ENCODE results near the gene A1BG. TPM values are rescaled to one million over a fixed set of nuclear protein-coding genes. Genes with fewer than 3 reads are reported as not detected.
"Not testable (repeated sequence)": the region's sequence is repeated elsewhere in the genome, so short reads cannot be mapped to it uniquely, and the experiment has no call there.

A1BG gene
- total RNA-seq, 1 donor from 2014 or later: 7.6 TPM

DNA sequence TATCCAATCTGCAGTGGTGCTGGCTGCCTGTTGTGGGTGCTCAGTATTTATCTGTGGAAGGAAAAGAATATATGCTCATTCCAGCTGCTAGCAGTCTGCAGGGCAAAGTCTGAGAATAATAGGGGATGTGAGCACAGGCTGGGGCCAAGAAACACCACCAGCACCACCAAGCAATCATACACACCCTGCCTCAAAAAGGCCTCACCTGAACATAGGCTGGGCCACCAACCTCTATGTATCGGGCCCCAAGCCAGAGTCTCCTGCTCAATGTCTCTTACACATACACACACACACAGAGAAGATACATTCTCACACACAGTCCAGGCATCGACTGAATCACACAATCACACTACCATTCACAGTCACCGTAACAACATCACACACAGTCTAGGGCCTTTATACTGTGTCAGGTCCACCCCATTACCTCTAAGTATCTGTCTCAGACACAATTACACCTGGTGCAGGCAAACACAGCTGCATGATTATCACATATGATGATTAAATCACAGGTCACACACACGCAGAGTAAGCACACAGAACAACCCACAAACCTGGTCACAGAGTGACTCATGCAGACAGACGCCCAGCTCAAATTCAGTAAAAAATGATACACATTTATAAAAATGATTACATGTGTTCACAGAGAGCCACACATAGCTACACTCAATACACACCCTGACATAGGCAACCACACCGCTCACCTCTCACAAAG lies 27.8 kb downstream of the A1BG start:
- intact Hi-C loops (cut with micrococcal nuclease): loop anchor here (1.0 to 2.0 kb wide), 3 partner anchors 83 to 141 kb away; partner anchors contain the start of genes ZNF132, ZNF324 and ZNF584
- no peak for DNase-seq

DNA sequence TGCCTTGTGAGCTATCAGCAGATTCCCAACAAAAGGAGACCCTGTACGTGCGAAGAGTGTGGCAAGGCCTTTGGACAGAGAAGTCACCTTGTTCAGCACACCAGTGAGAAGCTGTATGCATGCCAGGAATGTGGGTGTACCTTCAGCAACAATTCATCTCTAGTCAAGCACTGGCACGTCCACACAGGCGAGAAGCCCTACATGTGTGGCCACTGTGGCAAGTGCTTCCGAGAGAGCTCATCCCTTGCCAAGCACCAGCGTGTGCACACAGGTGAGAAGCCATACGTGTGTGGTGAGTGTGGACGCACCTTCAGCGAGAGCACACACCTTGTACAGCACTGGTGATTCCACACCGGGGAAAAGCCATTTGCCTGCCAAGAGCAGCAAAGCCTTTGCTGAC lies 34.1 kb downstream of the A1BG start:
- no peaks in the 10 kb centered on the region for H3K27me3 Mint-ChIP-seq
- peaks cover 4% of the 10 kb centered on the region for H3K9me3 Mint-ChIP-seq
- DNase-seq: no peak
- no peak overlapping the region for H3K27ac Mint-ChIP-seq
- H3K4me3 Mint-ChIP-seq: no peak overlapping the region
- H3K36me3 Mint-ChIP-seq (ENCODE audit: low read depth): peaks cover 39% of the 10 kb centered on the region
- H3K4me1 Mint-ChIP-seq: no peaks in the 10 kb centered on the region
- intact Hi-C loops (cut with micrococcal nuclease): no loop called here

More for the DNA sequence above, 27.8 kb downstream of the A1BG start:
- H3K27ac Mint-ChIP-seq: no peak overlapping the region
- H3K9me3 Mint-ChIP-seq: no peaks in the 10 kb centered on the region
- no peaks in the 10 kb centered on the region for H3K27me3 Mint-ChIP-seq
- peaks cover 10% of the 10 kb centered on the region for H3K36me3 Mint-ChIP-seq (ENCODE audit: low read depth)
- H3K4me1 Mint-ChIP-seq: peaks cover 5% of the 10 kb centered on the region
- no peak overlapping the region for H3K4me3 Mint-ChIP-seq

GRCh38 chr19:58318297-58318696 lies 35.0 kb downstream of the A1BG start:
- intact Hi-C loops (cut with micrococcal nuclease): no loop called here
- no peak for DNase-seq
- Mint-ChIP-seq H3K36me3 (ENCODE audit: low read depth) (peaks cover 42% of the 10 kb centered on the region), H3K9me3 (peaks cover 4% of the 10 kb centered on the region), H3K27me3 (no peaks in the 10 kb centered on the region), H3K4me1 (no peaks in the 10 kb centered on the region), H3K4me3 (no peak overlapping the region), H3K27ac (no peak overlapping the region)

- H3K4me1 Mint-ChIP-seq: no peaks in the 10 kb centered on the region
- no peak overlapping the region for H3K4me3 Mint-ChIP-seq
- no peak overlapping the region for H3K27ac Mint-ChIP-seq
- intact Hi-C loops (cut with micrococcal nuclease): no loop called here
- DNase-seq: peak; percentile 72
- H3K36me3 Mint-ChIP-seq (ENCODE audit: low read depth): peaks cover 44% of the 10 kb centered on the region
- no peaks in the 10 kb centered on the region for H3K27me3 Mint-ChIP-seq
- peaks cover 7% of the 10 kb centered on the region for H3K9me3 Mint-ChIP-seq
Measured at GRCh38 chr19:58317476-58318072, 35.7 kb downstream of the A1BG start.

GRCh38 chr19:58315580-58315979 lies 37.7 kb downstream of the A1BG start:
- no peak for DNase-seq
- Mint-ChIP-seq H3K9me3 (peaks cover 14% of the 10 kb centered on the region), H3K27ac (no peak overlapping the region), H3K4me3 (no peak overlapping the region), H3K36me3 (ENCODE audit: low read depth) (peaks cover 59% of the 10 kb centered on the region), H3K27me3 (no peaks in the 10 kb centered on the region), H3K4me1 (peaks cover 2% of the 10 kb centered on the region)
- intact Hi-C loops (cut with micrococcal nuclease): no loop called here

DNA sequence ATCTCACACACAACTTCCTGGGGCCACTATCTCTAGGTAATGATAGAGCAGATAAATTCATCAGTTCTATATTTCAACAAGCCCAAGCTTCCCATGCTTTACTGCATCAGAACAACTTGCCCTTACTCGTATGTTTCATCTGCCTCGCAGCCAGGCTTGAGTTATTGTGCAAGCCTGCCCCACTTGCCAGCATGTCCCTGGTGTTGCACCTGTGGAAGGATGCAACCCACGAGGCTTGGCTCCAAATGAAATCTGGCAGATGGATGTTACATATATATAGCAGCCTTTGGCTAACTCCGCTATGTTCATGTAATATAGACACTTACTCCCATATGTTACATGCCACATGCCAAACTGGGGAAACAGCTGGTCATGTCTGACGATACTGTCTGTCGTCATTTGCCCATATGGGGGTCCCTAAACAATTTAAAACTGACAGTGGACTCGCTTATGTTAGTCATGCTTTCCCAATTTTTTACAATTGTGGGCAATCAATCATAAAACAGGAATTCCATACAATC lies 41.9 kb downstream of the A1BG start:
- Mint-ChIP-seq H3K9me3 (peaks cover 17% of the 10 kb centered on the region), H3K36me3 (ENCODE audit: low read depth) (peaks cover 87% of the 10 kb centered on the region), H3K4me3 (no peak overlapping the region), H3K27ac (no peak overlapping the region), H3K4me1 (peaks cover 20% of the 10 kb centered on the region), H3K27me3 (no peaks in the 10 kb centered on the region)
- no peak for DNase-seq
- intact Hi-C loops (cut with micrococcal nuclease): no loop called here

GRCh38 chr19:58310685-58311084 lies 42.6 kb downstream of the A1BG start:
- H3K4me3 Mint-ChIP-seq; H3K27ac Mint-ChIP-seq; H3K27me3 Mint-ChIP-seq; intact Hi-C loops (cut with micrococcal nuclease): not testable (repeated sequence)
- H3K4me1 Mint-ChIP-seq: peaks cover 26% of the 10 kb centered on the region
- peak; percentile 67 for DNase-seq
- peaks cover 17% of the 10 kb centered on the region for H3K9me3 Mint-ChIP-seq
- peaks cover 89% of the 10 kb centered on the region for H3K36me3 Mint-ChIP-seq (ENCODE audit: low read depth)

GRCh38 chr19:58307736-58308135 lies 45.6 kb downstream of the A1BG start:
- intact Hi-C loops (cut with micrococcal nuclease): loop anchor here (5.0 kb wide), 1 partner anchor 100 kb away; the partner anchor contains the start of gene ZNF584
- H3K4me3 Mint-ChIP-seq: no peak overlapping the region

DNA sequence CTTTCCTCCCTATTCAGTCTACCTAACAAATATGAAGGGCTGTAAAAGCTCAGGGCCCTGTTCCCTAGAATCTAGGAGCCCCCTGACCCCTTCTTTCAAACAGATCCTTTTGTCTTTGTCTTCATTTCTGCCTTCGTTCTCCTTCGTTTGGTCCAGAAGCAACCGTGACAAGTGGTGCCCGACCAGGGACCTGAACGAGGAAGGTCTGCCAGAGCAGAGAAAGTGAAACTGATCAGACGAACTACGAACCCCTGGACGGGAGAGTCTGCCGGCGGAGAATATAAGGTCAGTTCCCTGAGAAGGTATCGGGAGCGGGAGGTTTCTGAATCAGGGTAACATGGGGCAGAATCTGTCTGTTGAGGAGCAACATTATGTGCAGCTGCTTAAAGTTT lies 47.4 kb downstream of the A1BG start:
- H3K9me3 Mint-ChIP-seq: peaks cover 20% of the 10 kb centered on the region
- intact Hi-C loops (cut with micrococcal nuclease): loop anchor here (1.0 to 5.0 kb wide), 10 partner anchors 21 to 1066 kb away; partner anchors contain the start of genes MZF1, ZNF132, ZNF274 and ZNF446
- peak; percentile 71 for DNase-seq
- H3K4me1 Mint-ChIP-seq: peaks cover 35% of the 10 kb centered on the region
- H3K36me3 Mint-ChIP-seq (ENCODE audit: low read depth): peaks cover 86% of the 10 kb centered on the region
- peak overlapping the region; percentile 90 for H3K4me3 Mint-ChIP-seq
- H3K27ac Mint-ChIP-seq: peak overlapping the region; percentile 96
- H3K27me3 Mint-ChIP-seq: no peaks in the 10 kb centered on the region

More at GRCh38 chr19:58307736-58308135, 45.6 kb downstream of the A1BG start:
- Mint-ChIP-seq H3K4me1 (peaks cover 37% of the 10 kb centered on the region), H3K9me3 (peaks cover 18% of the 10 kb centered on the region), H3K36me3 (ENCODE audit: low read depth) (peaks cover 85% of the 10 kb centered on the region), H3K27ac (no peak overlapping the region), H3K27me3 (no peaks in the 10 kb centered on the region)
- no peak for DNase-seq

DNA sequence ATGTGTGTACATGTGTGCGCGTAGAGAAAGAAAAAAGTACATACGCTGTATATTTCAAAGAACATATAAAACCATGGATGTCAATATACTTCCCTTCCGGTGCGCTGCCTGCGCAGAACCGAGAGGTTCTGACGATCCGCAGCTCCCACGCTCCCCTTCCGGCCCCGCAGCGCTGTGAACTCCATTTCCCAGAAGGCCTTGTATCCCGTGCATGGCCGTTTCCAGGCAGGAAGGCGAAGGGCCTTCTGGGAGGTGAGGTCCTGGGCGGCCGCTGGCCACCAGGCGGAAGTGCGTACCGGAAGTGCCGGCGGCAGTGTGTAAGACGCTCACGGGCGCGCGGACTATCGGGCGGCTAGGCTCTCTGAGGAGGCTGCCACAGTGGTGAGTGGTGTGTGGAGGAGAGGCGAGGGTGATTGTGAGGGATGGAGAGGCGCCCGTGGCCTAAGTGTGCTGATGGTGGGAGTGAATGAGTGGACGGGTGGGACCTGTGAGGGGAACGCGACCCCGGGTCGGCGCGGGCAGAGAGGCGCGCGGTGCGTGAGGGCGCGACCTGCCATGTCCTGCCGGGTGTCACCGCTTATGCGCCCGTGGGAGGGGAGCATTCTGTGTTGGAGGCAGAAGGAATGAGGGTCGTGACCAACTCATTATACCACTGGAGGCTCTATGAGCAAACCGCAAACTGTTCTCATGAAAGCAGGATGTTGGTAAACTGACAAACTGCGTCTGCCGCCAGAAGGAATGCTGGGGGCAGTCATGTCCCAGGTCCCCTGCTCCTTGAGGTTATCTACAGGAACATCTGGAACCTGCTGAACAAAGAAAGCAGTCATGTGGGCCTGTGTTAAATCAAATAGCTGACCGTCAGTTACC lies 48.0 kb downstream of the A1BG start, which contains the start of gene ERVK3-1:
TSS of gene ERVK3-1 (plus strand) at position 313 of the 867 bp plus-strand sequence. CDS start 6,792 bp downstream, outside the sequence.
- Mint-ChIP-seq H3K9me3 (peaks cover 23% of the 10 kb centered on the region), H3K4me3 (peak within 1 kb of the TSS; percentile 90), H3K27me3 (no peaks in the 10 kb centered on the region), H3K36me3 (ENCODE audit: low read depth) (peaks cover 86% of the 10 kb centered on the region), H3K4me1 (peaks cover 35% of the 10 kb centered on the region), H3K27ac (peak within 1 kb of the TSS; percentile 96)
- intact Hi-C loops (cut with micrococcal nuclease): loop anchor here (1.0 to 5.0 kb wide), 10 partner anchors 22 to 1065 kb away; partner anchors contain the start of genes MZF1, ZNF132, ZNF274 and ZNF446
- peak; percentile 98 for DNase-seq

DNA sequence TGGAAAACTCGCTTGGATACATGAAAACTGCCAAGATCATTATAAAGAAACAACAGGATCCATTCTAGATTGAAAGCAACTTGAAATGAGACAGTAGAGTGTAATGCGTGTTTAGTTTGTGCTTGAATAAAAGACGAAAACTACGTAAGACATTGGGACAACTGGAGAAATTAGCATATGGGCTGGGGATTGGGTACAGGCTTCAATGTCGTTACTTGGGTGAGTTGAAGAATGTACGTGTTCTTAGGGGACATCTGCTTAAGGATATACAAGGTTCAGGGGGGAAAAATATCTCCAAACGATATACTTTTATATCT lies 48.6 kb downstream of the A1BG start:
- H3K9me3 Mint-ChIP-seq: peaks cover 23% of the 10 kb centered on the region
- peaks cover 35% of the 10 kb centered on the region for H3K4me1 Mint-ChIP-seq
- intact Hi-C loops (cut with micrococcal nuclease): loop anchor here (1.0 to 5.0 kb wide), 10 partner anchors 23 to 1064 kb away; partner anchors contain the start of genes MZF1, ZNF132, ZNF274 and ZNF446
- peak overlapping the region; percentile 90 for H3K4me3 Mint-ChIP-seq
- DNase-seq: no peak
- H3K36me3 Mint-ChIP-seq (ENCODE audit: low read depth): peaks cover 86% of the 10 kb centered on the region
- peak overlapping the region; percentile 96 for H3K27ac Mint-ChIP-seq
- no peaks in the 10 kb centered on the region for H3K27me3 Mint-ChIP-seq

- DNase-seq: no peak
- Mint-ChIP-seq H3K36me3 (ENCODE audit: low read depth) (peaks cover 83% of the 10 kb centered on the region), H3K9me3 (peaks cover 19% of the 10 kb centered on the region), H3K4me1 (peaks cover 32% of the 10 kb centered on the region), H3K27ac (peak overlapping the region; percentile 96), H3K27me3 (no peaks in the 10 kb centered on the region), H3K4me3 (peak overlapping the region; percentile 90)
- intact Hi-C loops (cut with micrococcal nuclease): loop anchor here (2.0 kb wide), 1 partner anchor 77 kb away; the partner anchor contains the start of gene ZNF837
Measured at GRCh38 chr19:58304255-58304654, 49.0 kb downstream of the A1BG start.

GRCh38 chr19:58300620-58301019 lies 52.7 kb downstream of the A1BG start:
- H3K27me3 Mint-ChIP-seq: no peaks in the 10 kb centered on the region
- H3K36me3 Mint-ChIP-seq (ENCODE audit: low read depth): peaks cover 78% of the 10 kb centered on the region
- intact Hi-C loops (cut with micrococcal nuclease): no loop called here
- no peak for DNase-seq
- no peak overlapping the region for H3K4me3 Mint-ChIP-seq
- peaks cover 11% of the 10 kb centered on the region for H3K4me1 Mint-ChIP-seq
- H3K9me3 Mint-ChIP-seq: peaks cover 24% of the 10 kb centered on the region
- no peak overlapping the region for H3K27ac Mint-ChIP-seq
